ENCODE data around the gene MACROD2.

MACROD2 gene

GRCh38 chr20:16069389-16070010, 2074.2 kb downstream of the MACROD2 start:
- no peak for DNase-seq

DNA sequence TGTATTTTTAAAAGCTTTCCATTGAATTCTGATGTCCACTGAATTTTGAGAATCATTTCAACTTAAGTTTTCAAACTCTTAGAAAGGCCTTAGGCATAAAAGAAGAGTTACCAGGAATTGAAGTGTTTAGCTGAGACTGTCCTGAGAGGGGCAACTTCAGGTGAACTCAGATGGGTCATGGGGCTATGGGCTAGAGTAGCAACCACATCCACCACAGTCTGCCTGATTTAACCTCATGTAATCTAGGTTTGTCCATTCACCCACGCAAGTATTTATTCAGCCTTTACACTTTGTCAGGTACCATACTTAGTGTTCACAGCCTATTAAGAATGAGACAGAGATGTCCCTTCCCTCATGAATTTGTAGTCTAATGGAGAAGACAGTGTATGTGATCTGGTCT, 2076.9 kb downstream of the MACROD2 start:
- no peak for DNase-seq

DNA sequence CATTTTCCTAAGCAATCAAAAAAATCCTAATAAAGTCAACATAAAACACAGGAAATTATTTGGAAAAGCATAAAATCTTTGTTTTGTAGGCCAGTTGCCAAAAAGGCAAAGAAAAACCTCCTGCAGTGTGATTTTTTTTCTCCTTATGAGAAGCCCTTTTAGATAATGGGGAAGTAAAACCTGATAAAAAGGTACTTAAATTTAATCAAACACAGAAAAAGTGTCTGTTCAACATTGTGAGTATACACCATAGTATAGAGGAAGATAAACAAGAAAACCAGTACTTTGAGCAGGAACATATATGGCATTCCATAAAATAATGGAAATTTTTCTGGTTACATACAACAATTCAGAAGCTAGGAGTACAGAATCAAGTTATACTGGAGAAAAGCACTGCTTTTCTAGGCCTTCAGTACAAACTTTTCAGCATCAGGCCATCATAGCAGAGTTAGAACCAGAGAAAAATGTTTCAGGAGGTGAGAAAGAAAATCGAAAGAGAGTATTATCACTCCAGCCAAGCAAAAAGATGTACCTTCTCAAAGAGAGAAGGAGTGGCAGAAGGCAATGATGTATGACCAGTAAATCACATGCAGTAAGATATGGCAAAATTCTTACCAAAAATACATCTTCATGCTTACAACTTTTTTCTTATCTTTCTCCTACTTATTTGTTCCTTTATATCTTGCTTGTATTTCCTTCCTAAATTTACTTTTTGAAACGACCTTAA, 2083.0 kb downstream of the MACROD2 start:
- no peak for DNase-seq

- DNase-seq = no peak
These were observed 2086.1 kb downstream of the MACROD2 start for GRCh38 chr20:16081421-16081820.

DNA sequence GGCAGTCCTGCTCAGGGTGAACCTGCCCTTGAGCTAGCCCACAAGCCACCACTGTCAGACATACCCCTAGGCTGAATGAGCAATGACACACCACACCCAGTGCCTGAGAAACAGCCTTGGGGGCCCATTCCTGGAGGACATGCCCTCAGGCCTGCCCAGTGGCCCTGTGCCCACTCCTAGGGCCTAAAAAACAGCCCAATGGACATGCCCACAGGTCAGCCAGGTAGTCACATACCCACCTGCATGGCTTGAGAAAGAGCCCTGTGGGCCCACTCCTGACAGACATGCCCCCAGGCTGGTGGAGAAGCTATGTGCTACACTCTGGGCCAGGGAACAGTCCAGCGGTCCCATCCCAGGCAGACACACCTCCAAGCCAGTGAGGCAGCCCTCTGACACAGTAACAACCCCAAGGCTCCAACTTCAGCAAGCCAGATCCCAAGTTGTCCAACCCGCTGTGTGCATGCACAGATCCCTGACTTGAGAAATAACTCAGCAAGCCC, 2086.8 kb downstream of the MACROD2 start:
- DNase-seq = no peak

GRCh38 chr20:16083639-16084280, 2088.4 kb downstream of the MACROD2 start:
- no peak for DNase-seq

- no peak for DNase-seq
These were observed 2099.9 kb downstream of the MACROD2 start for GRCh38 chr20:16095226-16095625.

DNA sequence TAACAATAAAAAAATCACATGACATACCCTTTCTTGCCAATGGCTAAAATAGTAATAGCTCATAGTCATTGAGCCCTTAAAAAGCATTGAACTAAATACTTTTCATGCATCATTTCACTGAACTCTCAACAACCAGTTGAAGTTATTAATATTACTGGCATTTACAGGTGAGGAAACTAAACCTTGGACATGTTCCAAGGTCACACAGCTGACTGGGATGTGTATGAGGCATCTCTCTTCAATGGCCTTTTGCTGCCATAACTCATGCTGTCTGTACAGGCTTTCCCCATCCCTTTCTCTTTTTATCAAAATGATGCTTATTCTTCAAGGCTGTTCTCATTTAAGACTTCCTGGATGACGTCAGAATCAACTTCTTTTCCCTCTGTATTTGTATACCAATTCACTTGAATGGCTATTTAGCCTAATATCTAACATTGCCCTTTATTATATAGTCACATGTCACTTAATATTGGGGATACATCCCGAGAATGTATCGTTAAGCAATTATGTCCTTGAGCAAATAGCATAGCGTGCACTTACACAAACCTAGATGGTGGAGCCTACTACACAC, 2101.5 kb downstream of the MACROD2 start:
- no peak for DNase-seq

DNA sequence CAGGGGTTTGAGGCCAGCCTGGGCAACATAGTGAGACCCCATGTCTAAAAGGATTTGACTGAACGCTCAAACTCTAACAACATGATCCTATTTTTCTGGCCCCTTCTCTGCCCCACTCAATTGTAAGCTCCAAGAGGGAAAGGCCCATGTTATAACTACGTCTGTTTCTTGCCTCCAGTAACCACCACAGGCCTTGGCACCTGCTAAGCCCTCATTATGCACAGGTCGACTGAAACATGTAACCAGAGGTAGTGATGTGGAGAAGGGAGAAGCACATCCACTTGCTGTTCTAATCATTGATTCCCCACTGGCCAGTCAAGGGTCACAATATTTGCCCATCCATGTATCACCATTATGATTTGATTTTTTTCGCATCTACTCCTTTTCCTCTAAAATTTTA, 2102.5 kb downstream of the MACROD2 start:
- no peak for DNase-seq

- DNase-seq = no peak
These were observed 2103.7 kb downstream of the MACROD2 start for GRCh38 chr20:16098890-16099639.

DNA sequence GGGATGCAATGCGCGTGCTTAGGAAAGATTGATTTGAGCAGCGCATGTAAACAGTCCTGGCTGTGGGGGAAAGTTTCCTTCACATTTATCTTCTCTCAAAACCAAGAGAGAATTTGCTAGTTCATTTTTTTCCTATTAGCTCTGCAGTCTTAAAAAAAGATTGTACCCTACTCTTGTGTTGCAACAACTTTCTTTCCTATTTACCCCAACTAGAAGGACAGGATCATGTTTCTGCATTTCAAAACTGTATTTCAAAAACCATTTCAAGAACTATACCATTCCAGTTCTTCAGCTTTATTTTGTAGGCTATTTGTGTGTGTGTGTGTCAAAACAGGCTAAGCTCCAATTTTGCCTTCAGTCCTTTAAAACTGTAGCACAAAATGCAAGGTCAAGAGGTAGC, 2104.8 kb downstream of the MACROD2 start:
- DNase-seq = no peak

- no peak for DNase-seq
These were observed 2105.5 kb downstream of the MACROD2 start for GRCh38 chr20:16100767-16101166.

All from T-helper 1 cell (primary cell).